Tibial nerve (tissue), 4 donors: Measurements from ENCODE around the gene ICA1. TPM values are rescaled to one million over a fixed set of nuclear protein-coding genes. Genes with fewer than 3 reads are reported as not detected.

Experiments used
- DNase-seq, 2 donors: peaks; one replicate each; pipeline ENCODE4 v3.0.0-alpha.2; 2019; ENCODE audit warnings: low spot score in 2 of 2
- H3K27ac ChIP-seq, 4 donors: fragments of 200-600 bp; sonication (generic) in 3 of 4; one replicate each; pipeline ENCODE4 v1.5.1; 2017 to 2019; ENCODE audit warnings: mild to moderate bottlenecking in 1 of 4
- H3K27me3 ChIP-seq, 2 donors: fragments of 200-600 bp; sonication (generic) in 1 of 2; one replicate each; pipeline versions ENCODE4 v1.5.1 to v1.6.0; 2017 to 2019
- H3K36me3 ChIP-seq, 3 donors: fragments of 200-600 bp; sonication (generic); one replicate each; pipeline ENCODE4 v1.5.1; 2018 to 2019
- H3K4me1 ChIP-seq, 4 donors: fragments of 200-600 bp; sonication (generic) in 3 of 4; one replicate each; pipeline ENCODE4 v1.5.1; 2017 to 2019
- H3K4me3 ChIP-seq, 4 donors: fragments of 200-600 bp; sonication (generic) in 3 of 4; one replicate each; pipeline ENCODE4 v1.5.1; 2017 to 2019; ENCODE audit warnings: mild to moderate bottlenecking in 1 of 4, moderate library complexity in 1 of 4
- H3K9me3 ChIP-seq, 4 donors: fragments of 200-600 bp; sonication (generic) in 3 of 4; one replicate each; pipeline ENCODE4 v1.5.1; 2017 to 2019
- CTCF ChIP-seq, 5 experiments: fragments of 200-600 bp in 3 of 5; fragments of 450-650 bp in 2 of 5; sonication (generic) in 3 of 5; IDR thresholded peaks; one replicate each; pipeline ENCODE4 v1.5.1; 2016 to 2019; ENCODE audit warnings: antibody characterized with exemption in 5 of 5, mild to moderate bottlenecking in 3 of 5, moderate library complexity in 2 of 5
- EP300 ChIP-seq, 2 donors: sonication (generic); formaldehyde crosslinking; IDR thresholded peaks; one replicate each; pipeline ENCODE4 v1.6.1; 2017; ENCODE audit warnings: antibody characterized with exemption in 2 of 2, mild to moderate bottlenecking in 1 of 2
- POLR2A ChIP-seq, 2 donors: fragments of 450-650 bp; IDR thresholded peaks; one replicate each; pipeline ENCODE4 v1.6.1; 2017; ENCODE audit warnings: antibody characterized with exemption in 2 of 2, mild to moderate bottlenecking in 2 of 2, moderate library complexity in 2 of 2
- WGBS, 2 donors: methylation state at CpG; one replicate each; pipeline ENCODE4 v1.1.5; 2018; 5-methylcytosine and 5-hydroxymethylcytosine counted together
- total RNA-seq, 4 donors: library from RNA; depleted of rRNA; stranded (reverse); fragments of >200 nt; gene quantifications; one replicate each; pipeline ENCODE4 v1.1.0, GENCODE V29; 2016

Gene ICA1
- total RNA-seq, 4 donors from 2014 or later = 12.8 to 27.3 (median 20.5) TPM

DNA sequence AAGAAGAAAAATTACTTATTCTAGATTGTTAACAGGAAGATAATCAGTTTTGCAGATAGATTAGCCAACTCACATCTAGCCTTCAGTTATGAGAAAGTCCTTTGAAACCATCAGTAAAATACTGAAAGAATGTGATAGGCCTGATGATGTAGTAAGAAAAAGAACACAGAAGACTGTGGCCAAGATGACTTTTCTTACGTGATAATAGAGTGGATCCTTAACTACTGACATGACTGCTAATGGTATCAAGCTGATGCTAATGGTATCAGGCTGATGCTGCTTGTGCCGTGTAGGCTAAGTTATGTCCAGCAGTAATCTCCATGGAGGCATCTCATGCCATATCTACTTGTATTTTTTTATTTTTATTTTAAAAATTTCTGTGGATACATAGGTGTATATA lies 179.2 kb downstream of the ICA1 start:
- H3K4me1 ChIP-seq = no peaks in the 10 kb centered on the region
- no peaks in the 10 kb centered on the region for H3K27me3 ChIP-seq
- H3K36me3 ChIP-seq = peaks cover 0 to 18% (median 0%) of the 10 kb centered on the region in 3 donors
- WGBS, 2 donors = 94 to 98% methylated on average over 2 of the region's 2 CpGs
- no peak overlapping the region for H3K4me3 ChIP-seq
- no peak for DNase-seq
- H3K9me3 ChIP-seq = no peaks in the 10 kb centered on the region
- TF ChIP-seq EP300 (IDR thresholded peaks at IDR 0.05) = no peak
- TF ChIP-seq POLR2A (IDR thresholded peaks at IDR 0.05) = no peak
- no peak for TF ChIP-seq CTCF (IDR thresholded peaks at IDR 0.05)
- H3K27ac ChIP-seq = no peak overlapping the region

- H3K36me3 ChIP-seq = no peaks in the 10 kb centered on the region
- no peak for DNase-seq
- H3K27ac ChIP-seq = no peak overlapping the region
- TF ChIP-seq POLR2A (IDR thresholded peaks at IDR 0.05) (no peak), CTCF (IDR thresholded peaks at IDR 0.05) (no peak), EP300 (IDR thresholded peaks at IDR 0.05) (no peak)
- no peaks in the 10 kb centered on the region for H3K9me3 ChIP-seq
- H3K4me1 ChIP-seq = no peaks in the 10 kb centered on the region
- no peaks in the 10 kb centered on the region for H3K27me3 ChIP-seq
- H3K4me3 ChIP-seq = no peak overlapping the region
Observed at GRCh38 chr7:8078418-8078817, 183.5 kb downstream of the ICA1 start.

- DNase-seq = no peak
- no peaks in the 10 kb centered on the region for H3K4me1 ChIP-seq
- no peak overlapping the region for H3K4me3 ChIP-seq
- H3K27me3 ChIP-seq = no peaks in the 10 kb centered on the region
- TF ChIP-seq POLR2A (IDR thresholded peaks at IDR 0.05) (no peak), CTCF (IDR thresholded peaks at IDR 0.05) (no peak), EP300 (IDR thresholded peaks at IDR 0.05) (no peak)
- H3K27ac ChIP-seq = no peak overlapping the region
- H3K36me3 ChIP-seq = peaks cover 0 to 13% (median 0%) of the 10 kb centered on the region in 3 donors
- no peaks in the 10 kb centered on the region for H3K9me3 ChIP-seq
- WGBS, 2 donors = 92 to 96% methylated on average over 9 of the region's 9 CpGs
Observed at GRCh38 chr7:8070451-8071180, 191.4 kb downstream of the ICA1 start.

DNA sequence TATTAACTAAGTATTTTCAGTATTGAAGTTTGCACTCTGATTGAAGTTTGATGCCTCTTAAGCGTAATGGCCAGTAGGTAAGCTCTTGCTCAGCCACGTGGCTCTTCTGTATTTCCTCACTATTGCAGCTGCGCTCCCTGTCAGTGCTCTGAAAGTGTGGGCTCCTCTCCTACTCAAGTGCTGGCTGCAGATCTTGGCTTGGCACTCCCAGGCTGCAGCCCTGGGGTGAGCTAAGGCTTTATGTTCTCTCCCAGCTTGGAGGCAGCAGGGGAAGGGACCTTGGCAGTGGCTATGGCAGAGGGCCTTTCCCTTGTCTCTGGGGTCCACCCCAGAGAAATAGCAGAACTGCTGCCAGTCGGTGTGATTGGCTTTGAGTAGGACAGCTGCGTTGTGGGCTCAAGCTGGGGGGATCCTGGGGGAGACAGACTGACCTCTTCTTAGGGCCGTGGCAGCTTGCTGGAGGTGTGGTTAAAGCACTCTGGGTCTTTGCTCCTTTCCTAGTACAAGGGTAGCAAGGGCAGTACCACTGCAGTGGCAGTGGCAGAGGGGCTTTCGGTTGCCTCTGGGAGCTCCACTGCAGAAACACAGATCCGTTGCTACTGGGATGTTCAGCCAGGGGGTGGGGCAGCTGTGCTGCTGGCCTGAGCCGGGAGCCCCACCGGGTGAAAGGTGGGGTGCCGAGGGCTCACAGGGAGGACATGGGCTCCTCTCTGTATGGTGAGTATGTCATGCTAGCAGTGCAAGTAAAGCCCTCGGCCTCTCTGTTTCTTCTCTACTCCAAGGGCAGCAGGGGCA lies 192.9 kb downstream of the ICA1 start:
- no peaks in the 10 kb centered on the region for H3K4me1 ChIP-seq
- no peak overlapping the region for H3K27ac ChIP-seq
- TF ChIP-seq EP300 (IDR thresholded peaks at IDR 0.05) = no peak
- TF ChIP-seq CTCF (IDR thresholded peaks at IDR 0.05) = no peak
- no peak for TF ChIP-seq POLR2A (IDR thresholded peaks at IDR 0.05)
- peaks cover 0 to 18% (median 0%) of the 10 kb centered on the region in 3 donors for H3K36me3 ChIP-seq
- WGBS, 2 donors = 72 to 78% methylated on average over 12 of the region's 12 CpGs
- H3K27me3 ChIP-seq = no peaks in the 10 kb centered on the region
- no peaks in the 10 kb centered on the region for H3K9me3 ChIP-seq
- H3K4me3 ChIP-seq = no peak overlapping the region
- no peak for DNase-seq

DNA sequence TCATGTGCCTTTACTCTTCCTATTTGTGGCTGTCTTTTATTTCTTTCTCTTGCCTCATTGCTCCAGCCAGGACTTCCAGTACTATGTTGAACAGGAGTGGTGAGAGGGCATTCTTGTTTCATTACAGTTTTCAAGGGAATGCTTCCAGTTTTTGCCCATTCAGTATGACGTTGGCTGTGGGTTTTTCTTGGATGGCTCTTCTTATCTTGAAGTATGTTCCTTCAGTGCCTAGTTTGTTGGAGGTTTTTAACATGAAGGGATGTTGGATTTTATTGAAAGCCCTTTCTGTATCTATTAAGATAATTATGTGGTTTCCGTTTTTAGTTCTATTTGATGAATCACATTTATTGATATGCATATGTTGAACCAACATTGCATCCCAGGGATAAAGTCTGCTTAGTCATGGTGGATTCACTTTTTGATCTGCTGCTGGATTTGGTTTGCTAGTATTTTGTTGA lies 196.6 kb downstream of the ICA1 start:
- Histone ChIP-seq H3K27ac (no peak overlapping the region), H3K9me3 (no peaks in the 10 kb centered on the region), H3K4me3 (no peak overlapping the region), H3K4me1 (no peaks in the 10 kb centered on the region), H3K27me3 (no peaks in the 10 kb centered on the region), H3K36me3 (peaks cover 0 to 32% (median 5%) of the 10 kb centered on the region in 3 donors)
- DNase-seq = no peak
- 73 to 74% methylated on average over 2 of the region's 2 CpGs for WGBS, 2 donors
- no peak for TF ChIP-seq EP300 (IDR thresholded peaks at IDR 0.05)
- no peak for TF ChIP-seq POLR2A (IDR thresholded peaks at IDR 0.05)
- TF ChIP-seq CTCF (IDR thresholded peaks at IDR 0.05) = no peak
